Keratinocyte (primary cell): Measurements from ENCODE around the gene SPATS2.

ENCODE experiments used
- CTCF ChIP-seq, 3 experiments: IDR thresholded peaks in 1 of 3; conservative IDR thresholded peaks in 1 of 3; optimal IDR thresholded peaks in 1 of 3; 2 replicates in 2 of 3; 3 replicates in 1 of 3; pipeline versions ENCODE3 to v1.5.1; 2011; ENCODE audit warnings: low read length in 3 of 3, mild to moderate bottlenecking in 3 of 3, moderate library complexity in 2 of 3, control low read depth in 1 of 3, inconsistent platforms in 1 of 3; ENCODE audit not compliant: insufficient read depth in 2 of 3; ENCODE audit errors: extremely low read depth in 1 of 3
- EZH2 ChIP-seq: IDR thresholded peaks from one replicate; pipeline ENCODE4 v1.6.1; 2012; ENCODE audit warnings: inconsistent platforms, mild to moderate bottlenecking, low read length, moderate library complexity

GRCh38 chr12:49334226-49334625 is 33.0 kb upstream of the SPATS2 start:
- TF ChIP-seq CTCF (optimal IDR thresholded peaks at IDR 0.05 in 1 of 3, IDR thresholded peaks at IDR 0.05 in 1 of 3, conservative IDR thresholded peaks at IDR 0.05 in 1 of 3; ENCODE audit: extremely low read depth in 1 of 3, insufficient read depth in 2 of 3, low read length in 3 of 3): no peak
- TF ChIP-seq EZH2: no peak
